GM12878 (cell line): ENCODE measurements around the gene CD63. TPM values are rescaled to one million over a fixed set of nuclear protein-coding genes. Genes with fewer than 3 reads are reported as not detected.

Experiments
- ATAC-seq: fragments of 200-7000 bp; cut with Tn5 transposase; 3 replicates; pipeline ENCODE4 v1.9.1; 2020; ENCODE audit warnings: mild to moderate bottlenecking, moderate library complexity
- BruUV-seq: library from RNA; stranded (reverse); fragments of 400-500 nt; replicated peaks from 2 replicates; lab custom pipeline; 2021; lab: Mats Ljungman, UMichigan
- CTCF ChIA-PET: fragments of 300-600 bp; sonication (Branson Sonifier 250); formaldehyde crosslinking; extraction: SDS; loops from one replicate; lab custom pipeline; 2021; ENCODE audit warnings: inconsistent platforms; lab: Yijun Ruan, JAX
- POLR2A ChIA-PET: fragments of 350-600 bp; formaldehyde crosslinking; extraction: SDS; loops from one replicate; lab custom pipeline; 2021; ENCODE audit warnings: inconsistent platforms; lab: Charles Lee
- RAD21 ChIA-PET: fragments of 300-600 bp; sonication (Branson Sonifier 250); formaldehyde crosslinking; loops from one replicate; lab custom pipeline; 2023; ENCODE audit warnings: antibody characterized with exemption; ENCODE audit not compliant: unreplicated experiment; lab: Charles Lee
- SMC1A ChIA-PET: fragments of 300-600 bp; sonication (Branson Sonifier 250); formaldehyde crosslinking; loops from one replicate; lab custom pipeline; 2023; ENCODE audit not compliant: unreplicated experiment, uncharacterized antibody; lab: Charles Lee
- DNase-seq: peaks from one replicate; pipeline ENCODE4 v3.0.0-alpha.2; 2011; ENCODE audit warnings: low read depth, low spot score
- FAIRE-seq: peaks from 3 replicates; lab custom pipeline; 2011; peaks lifted over from hg19 to GRCh38; lab: Jason Lieb, UNC
- H2AFZ ChIP-seq: 2 replicates; pipeline ENCODE4 v1.6.0; 2011; ENCODE audit warnings: low read depth, low read length, control low read depth; ENCODE audit not compliant: control insufficient read depth
- H3K27ac ChIP-seq: 2 replicates; pipeline ENCODE4 v1.5.1; 2011; ENCODE audit warnings: control low read depth; ENCODE audit not compliant: control insufficient read depth, insufficient read depth
- H3K27me3 ChIP-seq, 2 experiments: replicated peaks in 1 of 2; 2 replicates each; pipeline versions ENCODE4 v1.6.0 to v1.6.1; 2011; ENCODE audit warnings: low read length in 1 of 2; ENCODE audit not compliant: control insufficient read depth in 2 of 2, insufficient read depth in 2 of 2
- H3K36me3 ChIP-seq, 2 experiments: 2 replicates each; pipeline ENCODE4 v1.5.1; 2011; ENCODE audit warnings: low read length in 1 of 2; ENCODE audit not compliant: control insufficient read depth in 2 of 2, insufficient read depth in 2 of 2
- H3K4me1 ChIP-seq: 2 replicates; pipeline ENCODE4 v1.6.1; 2011; ENCODE audit warnings: mild to moderate bottlenecking, low read length, moderate library complexity, mixed read lengths; ENCODE audit not compliant: control insufficient read depth, insufficient read depth
- H3K4me2 ChIP-seq: 2 replicates; pipeline ENCODE4 v1.6.0; 2011; ENCODE audit warnings: control low read depth; ENCODE audit not compliant: control insufficient read depth, insufficient read depth
- H3K4me3 ChIP-seq: fragments of 200-600 bp; sonication (generic); 2 replicates; pipeline ENCODE4 v1.5.1; 2016
- H3K79me2 ChIP-seq: 2 replicates; pipeline ENCODE4 v1.6.0; 2011; ENCODE audit warnings: low read length; ENCODE audit not compliant: control insufficient read depth, insufficient read depth
- H3K9ac ChIP-seq: 2 replicates; pipeline ENCODE4 v1.8.0; 2011; ENCODE audit warnings: low read length, control low read depth, mixed read lengths; ENCODE audit not compliant: control insufficient read depth, insufficient read depth
- H3K9me3 ChIP-seq: replicated peaks from 3 replicates; pipeline ENCODE4 v1.5.1; 2011; ENCODE audit warnings: mild to moderate bottlenecking, low read length; ENCODE audit not compliant: control insufficient read depth, insufficient read depth
- H4K20me1 ChIP-seq: 2 replicates; pipeline ENCODE4 v1.6.0; 2011; ENCODE audit not compliant: control insufficient read depth, insufficient read depth
- BHLHE40 ChIP-seq, 2 experiments: fragments of 450-650 bp in 1 of 2; IDR thresholded peaks; 2 replicates each; pipeline ENCODE4 v1.6.1; 2011 to 2017; ENCODE audit warnings: low read depth in 2 of 2, borderline replicate concordance in 1 of 2, improper control_type of control experiment in 1 of 2, low read length in 1 of 2, mild to moderate bottlenecking in 1 of 2
- CREM ChIP-seq: IDR thresholded peaks from 2 replicates; pipeline ENCODE4 v1.6.1; 2014; ENCODE audit warnings: antibody characterized with exemption, low read depth
- EP300 ChIP-seq, 2 experiments: fragments of 150-350 bp in 1 of 2; IDR thresholded peaks; 2 replicates each; pipeline ENCODE4 v1.6.1; 2011 to 2012; ENCODE audit warnings: low read depth in 2 of 2, low read length in 2 of 2, borderline replicate concordance in 1 of 2, improper control_type of control experiment in 1 of 2, inconsistent platforms in 1 of 2; ENCODE audit not compliant: control insufficient read depth in 1 of 2
- GATAD2B ChIP-seq: fragments of 450-650 bp; conservative IDR thresholded peaks from 2 replicates; pipeline ENCODE4 v1.6.1; 2017; ENCODE audit warnings: low read depth, mild to moderate bottlenecking, moderate library complexity
- IRF3 ChIP-seq: fragments of 450-650 bp; IDR thresholded peaks from 2 replicates; pipeline ENCODE4 v1.6.1; 2014; ENCODE audit warnings: mild to moderate bottlenecking
- MEF2B ChIP-seq: fragments of 450-650 bp; IDR thresholded peaks from 2 replicates; pipeline ENCODE4 v1.6.1; 2018; ENCODE audit warnings: mild to moderate bottlenecking, moderate library complexity; ENCODE audit not compliant: partially characterized antibody, poor library complexity, severe bottlenecking
- NFYA ChIP-seq: IDR thresholded peaks from 2 replicates; pipeline ENCODE4 v1.6.1; 2011; ENCODE audit warnings: low read depth, mild to moderate bottlenecking, low read length, improper control_type of control experiment, borderline replicate concordance
- PML ChIP-seq: IDR thresholded peaks from 2 replicates; pipeline ENCODE4 v1.6.1; 2012; ENCODE audit warnings: low read length, inconsistent platforms
- STAT1 ChIP-seq: fragments of 450-650 bp; conservative IDR thresholded peaks from 2 replicates; pipeline ENCODE4 v1.6.1; 2014; ENCODE audit warnings: antibody characterized with exemption, mild to moderate bottlenecking
- TCF12 ChIP-seq: IDR thresholded peaks from 2 replicates; pipeline ENCODE4 v1.6.1; 2011; ENCODE audit warnings: low read depth, mild to moderate bottlenecking, low read length
- TCF3 ChIP-seq: IDR thresholded peaks from 2 replicates; pipeline ENCODE4 v1.6.1; 2012; ENCODE audit warnings: low read depth, mild to moderate bottlenecking, low read length, borderline replicate concordance; ENCODE audit not compliant: insufficient read depth
- TCF7 ChIP-seq: IDR thresholded peaks from 2 replicates; pipeline ENCODE4 v1.6.1; 2014; ENCODE audit warnings: antibody characterized with exemption, borderline replicate concordance
- ZBTB40 ChIP-seq: fragments of 450-650 bp; IDR thresholded peaks from 2 replicates; pipeline ENCODE4 v1.6.1; 2016; ENCODE audit warnings: mild to moderate bottlenecking, moderate library complexity, borderline replicate concordance
- WGBS: methylation state at CpG from one replicate; pipeline ENCODE4 v1.1.6; 2016; ENCODE audit warnings: low lambda C conversion rate; ENCODE audit not compliant: insufficient replicate concordance, insufficient coverage; ENCODE audit errors: missing lambda C conversion rate; 5-methylcytosine and 5-hydroxymethylcytosine counted together
- in situ Hi-C: fragments of 300-500 bp; cut with MboI; formaldehyde crosslinking; loops from 9 replicates; pipeline ENCODE4 v1.14.3; 2018; ENCODE audit warnings: mixed read lengths
- intact Hi-C: fragments of 100-400 bp; cut with micrococcal nuclease; formaldehyde crosslinking; loops from one replicate; pipeline ENCODE4 v1.14.2; 2022; ENCODE audit not compliant: unreplicated experiment
- polyA plus RNA-seq, 11 experiments: library from polyadenylated mRNA; depleted of rRNA in 4 of 11; unstranded in 6 of 11; stranded (reverse) in 5 of 11; fragments of >200 nt; fragmentation: Nextera tagmentation in 4 of 11; fragmentation: Illumina TruSeq in 1 of 11; extraction: Ambion mirVana in 4 of 11; extraction: Trizol in 1 of 11; gene quantifications; 1 replicate in 1 of 11; 2 replicates in 10 of 11; pipeline versions ENCODE4 v1.2.1 to v1.2.3, GENCODE V29; 2011 to 2016; ENCODE audit warnings: inconsistent platforms in 2 of 11, missing spikeins in 2 of 11, low read depth in 1 of 11
- total RNA-seq, 4 experiments: library from RNA; depleted of rRNA in 3 of 4; stranded (reverse); fragments of >200 nt in 3 of 4; fragmentation: Illumina TruSeq in 1 of 4; extraction: Trizol in 1 of 4; gene quantifications; 2 replicates each; pipeline versions ENCODE4 v1.2.1 to v1.2.3, GENCODE V29; 2013 to 2021

CD63 gene
- total and polyA plus RNA-seq, 10 of the 15 experiments (the other 5 are each of a cell fraction or from before 2014, with no cell fraction given) = 147 to 220 (median 183) TPM

GRCh38 chr12:55745361-55746173 is 16.8 kb upstream of the CD63 start:
- ChIA-PET SMC1A (interaction anchor here (0.6 to 4.4 kb wide), 20 partner anchors 8 to 295 kb away, joined by 3 to 21 read pairs (median 4); partner anchors contain the start of genes DNAJC14, ORMDL2, RAB5B and SARNP), POLR2A (interaction anchor here (0.6 to 5.7 kb wide), 16 partner anchors 8 to 476 kb away, joined by 3 to 38 read pairs (median 4); partner anchors contain the start of genes CD63, DNAJC14, ORMDL2 and PYM1), RAD21 (interaction anchor here (0.6 to 3.5 kb wide), 17 partner anchors 7 to 292 kb away, joined by 3 to 14 read pairs (median 4); partner anchors contain the start of genes CD63, ORMDL2, PMEL and PYM1), CTCF (interaction anchor here (0.5 to 5.0 kb wide), 17 partner anchors 8 to 284 kb away, joined by 3 to 32 read pairs (median 4); partner anchors contain the start of genes CD63, ORMDL2, PYM1 and SARNP)
- WGBS = 47% methylated on average over 10 of the region's 13 CpGs
- DNase-seq (no peak), ATAC-seq (peak; percentile 11), FAIRE-seq (peak; percentile 35)
- Histone ChIP-seq H3K4me3 (peak overlapping the region; percentile 79), H3K9me3 (no peaks in the 10 kb centered on the region), H3K4me1 (peaks cover 5% of the 10 kb centered on the region), H3K36me3 (peaks cover 4 to 5% of the 10 kb centered on the region in 2 experiments; a peak in 2 of 4 replicates), H3K27me3 (no peaks in the 10 kb centered on the region), H3K4me2 (peak overlapping the region; percentile 36), H2AFZ (peak overlapping the region; percentile 39), H3K79me2 (peaks cover 2% of the 10 kb centered on the region), H3K9ac (no peak overlapping the region), H4K20me1 (no peaks in the 10 kb centered on the region), H3K27ac (no peak overlapping the region)
- no TSS peak for BruUV-seq
- intact Hi-C loops = no loop called here
- in situ Hi-C loops = no loop called here
- TF ChIP-seq CREM (no peak), TCF7 (no peak), EP300 (IDR thresholded peaks at IDR 0.05; ENCODE audit: borderline replicate concordance in 1 of 2, control insufficient read depth in 1 of 2, low read depth in 2 of 2, low read length in 2 of 2) (no peak), BHLHE40 (IDR thresholded peaks at IDR 0.05; ENCODE audit: borderline replicate concordance in 1 of 2, low read depth in 2 of 2, low read length in 1 of 2) (peak in 1 of 2 experiments; percentile 53; a peak in 1 of 4 replicates), IRF3 (no peak), MEF2B (peak; percentile 64), ZBTB40 (no peak), GATAD2B (no peak), PML (no peak), STAT1 (no peak), TCF12 (no peak), NFYA (no peak), TCF3 (no peak)
